ENCODE results near the gene KRTAP10-2.

Gene KRTAP10-2

GRCh38 chr21:44537930-44538911 is 13.1 kb downstream of the KRTAP10-2 start:
- DNase-seq: no peak

GRCh38 chr21:44535963-44536362 is 15.3 kb downstream of the KRTAP10-2 start:
- DNase-seq: no peak

DNA sequence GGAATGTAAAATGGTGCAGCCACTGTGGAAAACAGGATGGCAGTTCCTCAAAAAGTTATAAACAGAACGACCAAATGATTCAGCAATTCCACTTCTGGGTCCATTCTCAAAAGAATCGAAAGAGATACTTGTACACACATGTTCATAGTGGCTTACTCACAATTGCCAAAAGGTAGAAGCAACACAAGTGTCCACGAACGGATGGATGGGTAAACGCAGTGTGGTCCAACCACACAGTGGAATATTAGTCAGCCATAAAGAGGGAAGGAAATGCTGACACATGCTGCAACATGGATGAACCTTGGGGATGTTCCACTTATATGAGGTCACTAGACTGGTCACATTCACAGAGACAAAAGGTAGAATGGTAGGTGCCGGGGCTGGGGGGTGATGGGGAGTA is 16.6 kb downstream of the KRTAP10-2 start:
- no peak for DNase-seq

DNA sequence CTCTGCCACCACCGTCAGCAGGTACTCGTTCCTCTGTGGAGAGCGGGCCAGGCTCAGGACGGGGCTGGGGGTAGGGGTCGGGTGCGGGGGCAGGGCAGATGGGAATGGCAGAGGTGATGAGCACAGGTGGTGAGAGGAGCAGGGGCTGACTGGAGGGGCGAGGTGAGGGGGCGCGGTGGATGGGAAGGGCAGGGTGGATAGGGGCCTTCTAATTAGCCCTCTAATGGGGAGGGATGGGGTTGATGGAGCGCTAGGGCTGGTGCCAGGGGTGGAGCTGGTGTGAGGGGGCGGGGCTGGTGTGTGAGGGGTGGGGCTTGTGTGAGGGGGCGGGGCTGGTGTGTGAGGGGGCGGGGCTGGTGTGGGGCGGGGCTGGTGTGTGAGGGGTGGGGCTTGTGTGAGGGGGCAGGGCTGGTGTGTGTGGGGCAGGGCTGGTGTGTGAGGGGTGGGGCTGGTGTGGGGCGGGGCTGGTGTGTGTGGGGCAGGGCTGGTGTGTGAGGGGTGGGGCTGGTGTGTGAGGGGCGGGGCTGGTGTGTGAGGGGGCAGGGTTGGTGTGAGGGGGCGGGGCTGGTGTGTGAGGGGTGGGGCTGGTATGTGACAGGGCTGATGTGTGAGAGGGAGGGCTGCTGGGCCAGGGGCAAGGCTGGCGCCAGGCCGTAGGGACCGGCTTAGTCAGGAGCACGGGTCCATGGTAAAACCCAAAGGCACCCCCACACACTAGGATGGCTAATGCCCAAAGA is 17.2 kb downstream of the KRTAP10-2 start:
- DNase-seq: no peak

GRCh38 chr21:44533121-44533890 is 18.0 kb downstream of the KRTAP10-2 start:
- no peak for DNase-seq

DNA sequence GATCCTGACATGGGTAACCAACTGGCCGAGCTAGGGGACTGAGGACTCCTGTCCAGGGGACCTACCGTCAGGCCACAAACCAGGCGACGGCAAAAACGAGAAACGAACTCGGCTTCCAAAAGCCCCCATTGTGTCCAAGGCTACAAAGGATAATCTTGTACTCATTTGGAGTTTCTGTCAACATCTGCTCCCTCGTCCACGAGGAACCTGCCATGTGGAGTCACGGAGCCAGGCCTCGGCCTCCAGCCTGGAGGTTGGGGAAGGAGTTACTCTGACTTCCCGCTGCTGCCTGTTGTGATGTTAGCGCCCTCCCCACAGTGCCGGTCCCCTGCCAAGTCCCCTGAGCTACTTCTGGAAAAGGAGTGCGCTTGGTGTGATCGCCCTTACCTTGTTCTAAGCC is 18.6 kb downstream of the KRTAP10-2 start:
- no peak for DNase-seq

DNA sequence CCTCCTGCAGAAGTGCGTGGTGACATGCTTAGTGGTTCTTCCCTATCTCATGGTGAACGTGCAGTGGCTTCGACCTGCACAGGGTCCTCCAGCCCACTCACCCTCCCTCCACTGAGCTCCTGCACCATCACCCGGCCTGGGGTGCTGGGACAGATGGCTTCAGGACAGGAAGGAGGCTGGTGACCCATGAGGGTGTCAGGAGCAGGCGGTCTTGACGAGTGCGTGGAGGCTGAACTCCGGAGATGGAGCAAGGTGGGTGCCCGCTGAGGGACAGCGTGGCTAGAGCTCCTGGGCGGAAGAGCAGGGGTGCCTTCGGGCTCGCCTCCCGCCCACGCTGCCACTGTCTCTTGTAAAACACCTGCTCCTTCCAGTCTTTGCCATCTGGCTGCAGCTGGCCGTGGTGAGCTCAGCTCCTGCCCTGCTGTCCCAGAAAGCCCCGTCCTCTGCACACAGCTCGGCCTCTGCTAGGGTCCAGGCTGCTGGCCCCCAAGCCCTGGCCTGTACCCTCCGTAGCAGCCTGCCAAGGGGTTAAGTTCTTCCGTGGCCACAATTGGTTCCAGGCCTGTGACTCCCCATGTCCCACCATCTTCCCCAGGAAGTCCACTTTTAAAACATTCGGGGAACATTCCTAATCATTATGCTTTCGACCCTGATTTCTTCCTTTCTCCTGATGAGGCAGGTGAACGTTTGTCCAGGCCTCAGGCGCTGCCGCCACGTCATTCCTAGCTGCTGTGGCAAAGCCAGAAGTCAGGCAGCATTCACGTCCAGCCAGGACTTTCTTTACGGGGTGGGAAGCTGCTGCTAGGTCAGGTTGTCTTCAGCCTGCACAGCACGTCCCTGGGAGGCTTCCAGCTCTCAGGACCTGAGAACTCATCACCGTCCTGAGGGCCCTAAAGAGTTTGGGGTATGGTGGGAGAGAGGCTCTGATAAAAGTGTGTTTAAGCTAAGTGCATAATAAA is 19.4 kb downstream of the KRTAP10-2 start:
- DNase-seq: no peak

- no peak for DNase-seq
Observed at GRCh38 chr21:44530903-44531605, 20.3 kb downstream of the KRTAP10-2 start.

DNA sequence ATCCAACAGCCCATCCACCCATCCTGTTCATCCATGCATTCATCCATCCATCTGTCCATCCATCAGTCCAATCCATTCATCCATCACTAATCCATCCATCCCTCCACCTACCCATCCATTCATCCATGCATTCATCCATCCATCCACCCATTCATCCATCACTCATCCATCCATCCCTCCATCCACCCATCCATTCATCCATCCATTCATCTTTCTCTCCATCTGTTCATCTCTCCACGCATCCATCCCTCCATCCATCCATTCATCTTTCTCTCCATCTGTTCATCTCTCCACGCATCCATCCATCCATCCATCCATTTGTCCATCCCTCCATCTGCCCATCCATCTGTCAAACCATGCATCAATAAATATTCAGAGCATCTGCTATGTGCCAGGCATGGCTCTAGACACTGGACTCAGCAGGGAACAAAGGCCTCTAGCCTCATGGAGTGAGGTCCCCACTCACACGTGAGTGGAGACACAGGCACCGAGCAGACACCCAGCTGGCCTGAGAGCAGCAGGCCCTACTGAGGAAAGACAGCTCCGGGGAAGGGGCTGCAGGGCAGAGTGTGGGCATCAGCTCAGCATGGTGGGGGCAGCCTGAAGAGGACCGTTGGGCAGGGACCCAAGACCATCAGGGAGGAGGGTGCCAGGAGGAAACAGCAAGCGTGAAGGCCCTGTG is 20.9 kb downstream of the KRTAP10-2 start:
- DNase-seq: no peak

GRCh38 chr21:44529503-44530125 is 21.7 kb downstream of the KRTAP10-2 start:
- no peak for DNase-seq

DNA sequence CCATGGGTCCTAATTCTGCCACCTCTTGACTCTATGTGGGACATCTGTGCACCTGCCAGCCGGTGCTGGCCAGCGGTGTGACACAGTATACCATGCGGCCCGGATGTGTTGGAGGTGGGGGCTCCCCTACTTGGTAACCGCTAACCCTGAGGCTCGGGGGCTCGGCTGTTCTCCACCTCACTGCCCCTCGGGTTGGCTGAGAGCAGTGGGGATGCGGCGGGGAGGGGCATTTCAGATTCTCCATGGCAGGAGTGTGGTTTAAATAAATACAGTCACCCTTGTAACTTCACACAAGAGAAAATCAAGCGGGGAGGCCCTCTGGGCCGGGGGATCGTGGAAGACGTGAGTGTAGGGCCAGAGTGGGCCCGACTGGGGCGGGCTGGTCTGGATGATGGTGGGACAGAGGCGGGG is 22.3 kb downstream of the KRTAP10-2 start:
- DNase-seq: no peak

- DNase-seq: no peak
Observed at GRCh38 chr21:44528634-44528995, 22.7 kb downstream of the KRTAP10-2 start.

DNA sequence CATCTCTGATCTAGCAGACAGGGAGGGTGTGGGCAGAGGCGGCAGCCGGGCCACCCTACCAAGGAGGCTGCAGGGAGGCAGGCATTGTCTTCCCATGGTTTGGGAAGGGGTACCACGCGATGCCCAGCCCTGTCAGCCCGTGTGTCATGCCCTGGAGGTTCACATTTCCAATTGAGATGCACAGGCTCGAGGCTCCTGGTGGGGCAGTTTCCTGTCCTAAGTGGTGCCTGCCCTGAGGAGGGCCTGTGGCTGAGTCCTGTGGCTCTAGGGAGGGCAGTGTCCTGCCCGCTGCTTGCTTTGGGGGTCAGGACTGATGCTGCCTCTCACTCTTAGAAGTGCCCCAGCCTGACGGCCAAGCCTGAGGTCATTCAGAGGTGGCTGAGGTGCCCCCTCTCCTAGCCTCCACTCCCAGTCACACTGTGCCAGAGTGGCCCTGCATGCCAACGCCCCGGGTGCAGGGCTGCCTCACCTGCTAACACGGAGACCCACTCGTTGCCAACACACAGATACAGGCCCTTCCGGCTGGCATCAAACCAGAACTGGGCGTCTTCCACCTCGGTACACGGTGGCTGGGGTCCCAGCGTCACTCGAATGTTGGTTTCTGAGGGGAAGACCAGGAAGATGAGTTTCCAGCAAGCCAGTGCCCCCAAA is 23.2 kb downstream of the KRTAP10-2 start:
- no peak for DNase-seq

- DNase-seq: no peak
Observed at GRCh38 chr21:44527156-44527982, 23.9 kb downstream of the KRTAP10-2 start.

- DNase-seq: no peak
Observed at GRCh38 chr21:44526096-44526997, 25.0 kb downstream of the KRTAP10-2 start.

GRCh38 chr21:44525391-44526095 is 25.8 kb downstream of the KRTAP10-2 start:
- no peak for DNase-seq
